Fibroblast of pulmonary artery (primary cell): ENCODE data around the gene TNRC18.
"Not testable (repeated sequence)": the region's sequence is repeated elsewhere in the genome, so short reads cannot be mapped to it uniquely, and the experiment has no call there.

Experiments
- DNase-seq: peaks from one replicate; pipeline ENCODE4 v3.0.0-alpha.2; 2010; ENCODE audit warnings: low read depth
- H3K4me3 ChIP-seq: replicated peaks from 2 replicates; pipeline ENCODE4 v1.5.1; 2011; ENCODE audit warnings: low read depth, mild to moderate bottlenecking, control low read depth, low read length, moderate library complexity
- CTCF ChIP-seq: IDR thresholded peaks from 2 replicates; pipeline ENCODE4 v1.5.1; 2011; ENCODE audit warnings: mild to moderate bottlenecking, control low read depth, low read length, inconsistent platforms; ENCODE audit errors: missing control alignments

TNRC18 gene

GRCh38 chr7:5315761-5316160 is 107.9 kb downstream of the TNRC18 start:
- no peak for DNase-seq
- TF ChIP-seq CTCF: no peak
- H3K4me3 ChIP-seq: no peak overlapping the region

GRCh38 chr7:5314864-5315263 is 108.8 kb downstream of the TNRC18 start:
- no peak for DNase-seq
- no peak overlapping the region for H3K4me3 ChIP-seq
- TF ChIP-seq CTCF: no peak

DNA sequence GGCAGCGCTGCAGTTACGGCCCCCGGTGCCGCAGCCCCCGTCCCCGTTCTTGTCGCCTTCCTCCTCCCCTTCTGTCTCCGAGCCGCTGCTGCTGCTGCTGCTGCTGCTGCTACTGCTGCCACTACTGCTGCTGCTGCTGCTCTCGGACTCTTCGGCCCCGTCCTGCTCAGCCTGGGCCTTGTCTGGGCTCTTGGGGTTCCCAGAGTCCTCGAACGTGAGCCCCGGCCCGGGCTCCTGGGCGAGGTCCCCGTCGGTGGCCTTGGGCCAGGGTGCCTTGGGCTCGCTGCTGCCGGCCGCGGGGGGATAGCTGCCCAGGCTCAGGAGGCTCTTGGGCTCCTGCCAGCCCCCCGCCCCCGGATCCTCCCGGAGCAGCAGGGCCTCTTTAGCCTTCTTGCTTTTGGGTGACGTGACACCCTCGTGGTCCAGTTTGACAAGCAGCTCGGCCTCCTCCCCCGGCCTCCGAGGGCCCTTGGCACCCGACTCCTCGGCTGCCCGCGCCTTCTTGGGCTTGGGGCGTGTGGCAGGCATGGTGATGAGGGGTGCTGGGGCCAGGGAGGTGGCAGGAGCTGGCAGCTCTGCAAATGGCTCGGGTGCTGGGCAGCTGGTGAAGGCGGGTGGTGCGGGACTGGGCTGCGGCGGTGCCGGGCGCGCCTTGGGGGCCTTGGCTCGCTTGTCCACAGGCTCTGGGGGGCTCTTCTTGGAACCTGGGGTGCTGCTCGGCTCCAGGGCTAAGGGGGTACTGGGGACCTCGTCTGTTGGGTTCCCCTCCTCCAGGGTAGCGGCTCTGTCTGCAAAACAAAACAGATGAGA is 110.4 kb downstream of the TNRC18 start:
- DNase-seq, H3K4me3 ChIP-seq: not testable (repeated sequence)

- not testable (repeated sequence) for H3K4me3 ChIP-seq, DNase-seq
Measured at GRCh38 chr7:5312276-5313070, 111.2 kb downstream of the TNRC18 start.

- H3K4me3 ChIP-seq: no peak overlapping the region
- no peak for DNase-seq
- TF ChIP-seq CTCF: no peak
Measured at GRCh38 chr7:5310822-5311405, 112.7 kb downstream of the TNRC18 start.

DNA sequence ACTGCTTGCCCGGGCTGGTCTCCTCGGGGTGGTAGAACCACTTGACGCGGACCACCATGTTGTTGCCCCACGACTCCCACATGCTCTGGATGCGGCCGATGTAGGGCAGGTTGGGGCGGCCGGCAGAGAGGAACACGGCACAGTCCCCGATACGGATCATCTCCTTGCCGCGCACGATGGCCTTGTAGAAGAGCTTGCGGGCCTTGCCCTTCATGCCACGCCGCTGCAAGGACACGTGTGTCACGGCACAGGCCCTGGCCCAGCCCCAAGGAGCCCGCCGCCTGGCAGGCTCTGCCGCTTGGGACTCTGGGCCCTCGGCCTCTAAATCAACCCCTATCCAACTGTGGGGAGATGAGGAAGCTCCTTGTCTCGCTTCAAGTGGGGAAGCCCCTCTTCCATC is 114.5 kb downstream of the TNRC18 start:
- no peak for TF ChIP-seq CTCF
- DNase-seq: no peak
- H3K4me3 ChIP-seq: no peak overlapping the region

DNA sequence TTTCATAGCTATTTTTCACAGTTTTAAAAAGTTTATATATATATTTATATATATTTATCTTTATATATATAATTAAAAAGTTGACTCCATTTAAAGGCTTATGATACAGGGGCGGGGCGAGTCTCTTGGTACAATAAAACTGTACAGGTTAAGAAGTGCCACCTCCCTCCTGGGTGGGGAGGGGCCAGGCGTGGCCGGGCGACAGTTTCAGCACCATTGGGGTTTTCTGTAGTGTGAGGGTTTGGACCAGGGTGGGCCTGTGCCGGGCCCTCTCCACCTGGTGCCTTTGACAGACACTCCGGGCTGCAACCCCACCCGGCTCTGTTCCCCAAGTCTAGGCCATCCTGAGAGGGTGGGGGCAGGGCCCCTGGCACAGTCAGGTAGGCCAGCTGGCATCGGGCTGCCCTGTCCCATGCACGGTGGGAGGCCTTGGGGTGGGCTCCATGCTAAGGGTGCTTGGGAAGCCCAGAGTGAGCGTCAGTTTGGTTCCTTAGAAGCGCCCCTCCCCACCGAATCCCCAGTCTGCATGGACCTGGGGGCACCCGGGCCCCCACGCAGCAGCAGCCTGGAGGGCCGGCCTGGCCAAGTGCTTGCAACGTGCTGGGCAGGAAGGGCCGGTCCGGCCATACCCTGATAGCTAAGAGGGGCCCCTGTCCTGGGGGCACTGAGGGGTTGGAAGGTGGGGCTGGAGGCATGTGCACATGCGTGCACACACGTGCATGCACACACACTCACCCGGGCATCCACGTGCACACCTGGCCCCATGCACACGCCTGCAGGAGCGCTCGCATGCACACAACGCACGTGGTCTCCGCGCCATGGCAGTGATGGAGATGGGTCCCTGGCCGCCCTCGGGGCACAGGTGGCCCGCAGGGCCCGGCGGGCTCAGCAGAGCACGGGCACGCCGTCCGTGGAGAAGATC is 116.2 kb downstream of the TNRC18 start:
- DNase-seq: not testable (repeated sequence)

GRCh38 chr7:5305050-5305449 is 118.6 kb downstream of the TNRC18 start:
- not testable (repeated sequence) for DNase-seq, H3K4me3 ChIP-seq

More for the DNA sequence above, 116.2 kb downstream of the TNRC18 start:
- not testable (repeated sequence) for H3K4me3 ChIP-seq
